Uterine smooth muscle cell (primary cell): ENCODE measurements around the gene SLC9C2. TPM values are rescaled to one million over a fixed set of nuclear protein-coding genes. Genes with fewer than 3 reads are reported as not detected.

Experiments used
- total RNA-seq: library from RNA; depleted of rRNA; stranded (reverse); fragments of >200 nt; gene quantifications from 2 replicates; pipeline ENCODE4 v1.2.3, GENCODE V29; 2014

The SLC9C2 gene
- not detected in 2 replicates for total RNA-seq

GRCh38 chr1:173603056-173603591, at the start of gene SLC9C2:
SLC9C2 (minus strand) TSS chr1:173603072; CDS start chr1:173601776, 1,296 bp downstream.

GRCh38 chr1:173635116-173635515, 32.2 kb upstream of the SLC9C2 start, which contains the start of gene TEX50:
TEX50 (plus strand) TSS chr1:173635338; CDS start chr1:173635522, 184 bp downstream.

GRCh38 chr1:173477286-173478093, 125.4 kb downstream of the SLC9C2 start, which contains the start of gene PRDX6:
PRDX6 (plus strand) TSS chr1:173477335; CDS start chr1:173477398, 63 bp downstream.

Other genes with a start within 250 kb of the SLC9C2 start
- 275 and 327 TPM in 2 replicates for gene PRDX6, start 125.7 kb downstream of the SLC9C2 start, total RNA-seq
- not detected in 2 replicates for gene TEX50, start 32.3 kb upstream of the SLC9C2 start, total RNA-seq
- under 0.01 and 1.1 TPM in 2 replicates for gene ANKRD45, start 66.8 kb upstream of the SLC9C2 start, total RNA-seq
- 40.1 and 40.7 TPM in 2 replicates for gene KLHL20, start 111.9 kb upstream of the SLC9C2 start, total RNA-seq
- gene DARS2, start 221.6 kb upstream of the SLC9C2 start, total RNA-seq: 19.4 and 29.4 TPM in 2 replicates
- gene CENPL, start 221.8 kb upstream of the SLC9C2 start, total RNA-seq: 15.6 and 34.6 TPM in 2 replicates